Measurements from ENCODE around the gene TP53TG5. TPM values are rescaled to one million over a fixed set of nuclear protein-coding genes. Genes with fewer than 3 reads are reported as not detected.

The TP53TG5 gene
- polyA plus RNA-seq, 3 donors, result 1.0 to 1.6 (median 1.2) TPM

DNA sequence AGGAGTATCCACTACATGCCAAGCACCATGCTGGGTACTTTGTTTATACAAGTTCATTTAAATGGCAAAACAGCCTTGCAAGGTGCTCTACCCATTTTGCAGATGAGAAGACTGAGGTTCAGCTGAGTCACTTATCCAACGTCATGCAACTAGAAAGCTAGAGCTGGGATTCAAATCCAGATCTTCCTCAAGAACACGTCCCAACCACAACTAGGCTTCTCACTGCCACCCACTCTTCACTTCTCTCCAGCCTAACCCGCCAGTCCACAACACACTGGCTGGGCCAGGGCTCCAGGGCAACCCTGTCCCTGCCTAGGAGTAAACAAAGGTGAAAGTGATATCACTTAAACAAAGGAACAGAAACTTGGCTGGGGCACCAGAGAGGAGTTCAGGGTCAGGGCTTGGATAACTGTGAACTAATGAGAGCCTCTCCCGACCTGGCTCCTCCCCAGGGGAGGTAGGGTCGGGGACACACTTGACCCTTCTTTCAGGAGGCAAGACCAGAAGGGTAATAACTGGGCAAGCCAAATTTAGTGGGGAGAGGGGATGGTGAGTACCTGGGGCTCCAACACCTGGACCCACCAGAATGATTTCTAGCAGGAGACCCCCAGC, 37.8 kb downstream of the TP53TG5 start:
- DNase-seq (ENCODE audit: extremely low read depth in 1 of 11, low read depth in 9 of 11, low spot score in 4 of 11), result no peak

DNA sequence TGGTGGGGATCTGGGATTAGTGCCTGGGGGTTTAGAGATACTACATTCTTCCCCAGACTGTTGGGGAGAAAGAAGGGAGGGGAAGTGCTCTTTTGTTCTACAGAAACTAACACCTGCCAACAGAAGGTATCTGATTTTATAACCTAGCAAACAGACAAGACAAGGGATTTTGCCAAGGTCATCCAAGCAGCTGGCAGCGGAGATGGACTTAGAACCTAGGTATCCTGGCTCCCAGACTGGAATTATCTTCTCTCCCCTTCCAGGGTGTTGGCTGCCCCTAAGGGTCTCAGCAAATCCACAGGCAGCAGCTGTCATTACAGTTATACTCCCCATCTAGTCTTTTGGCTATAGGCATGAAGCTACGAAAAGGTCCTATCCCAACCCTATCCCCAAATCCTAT, 38.3 kb downstream of the TP53TG5 start:
- DNase-seq (ENCODE audit: extremely low read depth in 1 of 11, low read depth in 9 of 11, low spot score in 4 of 11), result no peak

DNA sequence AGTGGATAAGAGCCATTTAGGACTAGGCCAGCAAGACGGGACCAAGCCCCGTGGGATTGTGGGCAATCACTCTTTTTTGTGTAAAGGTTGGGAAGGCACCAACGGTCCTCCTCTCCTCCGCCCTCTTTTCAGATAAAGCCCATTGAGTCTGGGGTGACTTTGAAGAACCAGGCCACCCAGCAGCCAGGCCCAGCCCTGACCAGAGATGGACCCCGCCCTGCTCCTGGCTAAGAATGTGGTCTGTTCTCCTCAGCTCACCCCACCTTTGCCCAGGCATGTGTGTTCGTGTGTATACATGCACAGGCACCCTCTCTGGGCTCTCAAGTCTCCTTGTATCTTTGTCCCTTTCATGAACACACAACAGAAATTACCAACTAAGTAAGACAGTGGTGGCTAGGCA, 39.0 kb downstream of the TP53TG5 start:
- DNase-seq (ENCODE audit: extremely low read depth in 1 of 11, low read depth in 9 of 11, low spot score in 4 of 11), result no peak

DNA sequence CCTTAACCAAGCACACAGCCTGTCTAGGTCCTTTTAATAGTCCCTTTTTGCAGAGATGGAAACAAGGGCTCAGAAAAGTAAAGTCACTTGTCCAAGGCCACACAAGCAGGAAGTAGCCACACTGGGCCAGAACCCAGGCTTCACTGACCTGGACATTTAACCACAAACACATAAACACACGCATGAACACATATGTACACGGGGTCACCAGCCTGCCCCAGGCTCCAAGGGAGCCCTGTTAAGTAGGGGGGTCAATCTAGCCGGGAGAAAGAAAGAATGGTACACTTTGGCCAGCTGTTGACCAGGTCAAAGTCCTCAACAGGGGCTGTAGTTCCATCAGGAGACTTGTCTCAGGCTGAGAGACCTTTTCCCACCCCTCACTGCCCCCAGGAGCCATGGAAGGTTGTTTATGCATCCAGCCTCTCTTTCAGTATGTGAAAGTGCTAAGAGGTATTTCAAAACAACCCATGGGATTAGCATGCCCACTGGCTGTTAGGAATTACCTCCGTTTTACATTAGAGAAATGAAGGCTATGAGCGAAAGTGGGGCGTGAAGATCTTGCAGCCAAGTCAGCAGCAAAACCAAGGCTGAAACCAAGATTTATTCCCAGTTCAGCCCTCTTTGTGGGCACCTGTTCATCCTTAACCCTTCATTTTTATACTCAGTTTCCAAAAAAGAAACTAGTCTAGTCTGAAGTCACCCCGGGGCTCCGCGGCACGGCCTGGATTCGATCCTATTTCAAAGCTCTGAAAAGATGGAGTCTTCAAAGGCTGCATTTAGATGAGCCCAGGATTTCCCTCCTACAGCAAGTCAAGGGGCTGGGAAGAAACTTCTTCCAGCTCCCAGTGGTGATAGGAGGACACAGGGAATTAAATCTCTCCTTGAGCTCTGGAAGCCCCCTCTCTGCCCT, 39.7 kb downstream of the TP53TG5 start:
- DNase-seq (ENCODE audit: extremely low read depth in 1 of 11, low read depth in 9 of 11, low spot score in 4 of 11), result no peak

DNA sequence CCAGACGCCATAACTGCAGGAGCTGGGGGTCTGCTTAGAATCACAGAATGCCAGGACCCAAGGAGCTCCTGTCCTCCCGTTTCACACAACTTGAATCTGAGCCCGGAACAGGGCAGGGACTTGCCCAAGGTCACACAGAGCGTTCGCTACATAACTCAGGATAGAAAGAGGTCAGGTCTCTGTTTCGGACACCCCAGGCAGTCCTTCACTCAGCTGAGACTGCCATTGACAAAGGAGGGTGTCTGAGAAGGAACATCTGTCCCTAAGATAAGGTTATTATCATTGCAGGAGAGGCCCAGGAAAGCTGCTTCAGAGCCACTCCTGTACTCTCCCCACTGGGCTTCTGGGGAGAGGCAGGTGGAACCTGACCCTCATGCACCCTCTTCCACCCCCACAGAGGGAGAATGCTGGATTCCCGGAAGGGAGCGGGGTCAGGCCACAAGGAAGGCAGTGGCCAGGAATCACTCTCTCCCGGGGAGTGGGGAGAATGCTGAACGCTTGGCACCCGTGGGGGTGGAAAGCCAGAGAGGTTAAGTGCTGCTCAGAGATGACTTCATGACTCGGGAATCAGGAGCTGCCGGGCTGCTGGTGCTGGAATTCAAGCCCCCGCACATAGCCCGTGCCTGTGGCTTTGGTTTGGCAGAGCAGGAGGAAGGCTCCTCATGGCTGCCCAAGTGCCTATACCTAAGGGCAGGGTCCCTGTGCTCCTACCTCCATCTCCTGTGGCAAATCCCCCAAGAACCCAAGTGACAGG, 40.6 kb downstream of the TP53TG5 start:
- no peak for DNase-seq (ENCODE audit: extremely low read depth in 1 of 11, low read depth in 9 of 11, low spot score in 4 of 11)

DNA sequence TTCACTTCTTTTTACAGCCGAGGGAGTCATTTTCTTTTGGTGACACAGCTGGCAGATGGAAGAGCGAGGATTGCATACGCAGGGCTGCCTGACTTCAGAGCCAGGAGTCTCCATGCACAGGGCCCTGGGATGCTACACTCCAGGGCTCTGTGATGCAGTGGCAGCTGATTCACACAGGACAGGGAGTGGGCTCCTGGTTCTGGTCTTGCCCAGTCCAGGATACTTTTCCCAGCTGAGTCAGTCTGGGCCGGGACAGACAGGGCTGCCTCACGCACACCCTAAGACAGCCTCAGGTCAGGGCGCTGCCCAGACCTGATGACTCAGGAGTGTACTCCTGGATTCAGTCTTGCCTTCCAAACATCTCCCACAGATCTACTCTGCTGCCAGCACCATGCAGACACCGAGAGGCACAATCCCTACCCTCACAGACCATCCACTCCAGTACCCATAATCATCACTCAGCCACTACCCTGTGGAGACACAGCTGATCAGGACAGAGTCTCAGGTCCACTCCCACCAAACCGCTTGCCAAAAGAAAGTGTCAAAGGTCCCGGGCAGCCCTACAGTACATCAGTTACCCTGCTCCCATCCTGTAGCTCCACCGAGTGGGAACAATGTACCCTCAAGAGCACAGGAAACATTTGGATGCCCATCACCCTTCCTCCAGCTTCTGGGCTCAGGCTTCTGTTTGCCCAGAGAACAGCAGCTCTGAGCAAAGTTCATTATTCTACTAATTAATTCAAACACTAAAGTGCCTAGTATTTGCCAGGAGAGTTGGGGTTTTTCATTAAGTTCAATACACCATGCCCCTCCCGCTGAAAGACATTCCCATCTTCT, 41.4 kb downstream of the TP53TG5 start:
- DNase-seq (ENCODE audit: extremely low read depth in 1 of 11, low read depth in 9 of 11, low spot score in 4 of 11), result no peak

DNA sequence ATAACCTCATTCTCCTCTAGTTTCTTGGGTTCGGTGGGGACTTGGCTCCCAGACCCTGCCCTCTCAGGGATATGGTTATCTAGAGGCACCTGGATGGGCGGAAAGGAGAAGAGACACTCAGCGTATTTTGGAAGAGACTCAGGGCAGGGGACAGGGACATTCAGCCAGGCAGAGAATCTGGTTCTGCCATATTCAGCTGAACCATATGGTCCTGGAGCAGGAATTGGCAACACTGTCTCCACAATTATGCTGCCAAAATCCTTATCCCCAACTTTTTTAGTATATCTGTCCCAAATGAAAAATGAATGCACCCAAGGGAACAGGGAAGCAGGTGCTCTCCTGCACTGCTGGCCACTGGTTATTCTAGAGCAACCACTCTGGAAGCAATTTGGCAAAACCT, 47.6 kb downstream of the TP53TG5 start:
- no peak for DNase-seq (ENCODE audit: extremely low read depth in 1 of 11, low read depth in 9 of 11, low spot score in 4 of 11)

DNA sequence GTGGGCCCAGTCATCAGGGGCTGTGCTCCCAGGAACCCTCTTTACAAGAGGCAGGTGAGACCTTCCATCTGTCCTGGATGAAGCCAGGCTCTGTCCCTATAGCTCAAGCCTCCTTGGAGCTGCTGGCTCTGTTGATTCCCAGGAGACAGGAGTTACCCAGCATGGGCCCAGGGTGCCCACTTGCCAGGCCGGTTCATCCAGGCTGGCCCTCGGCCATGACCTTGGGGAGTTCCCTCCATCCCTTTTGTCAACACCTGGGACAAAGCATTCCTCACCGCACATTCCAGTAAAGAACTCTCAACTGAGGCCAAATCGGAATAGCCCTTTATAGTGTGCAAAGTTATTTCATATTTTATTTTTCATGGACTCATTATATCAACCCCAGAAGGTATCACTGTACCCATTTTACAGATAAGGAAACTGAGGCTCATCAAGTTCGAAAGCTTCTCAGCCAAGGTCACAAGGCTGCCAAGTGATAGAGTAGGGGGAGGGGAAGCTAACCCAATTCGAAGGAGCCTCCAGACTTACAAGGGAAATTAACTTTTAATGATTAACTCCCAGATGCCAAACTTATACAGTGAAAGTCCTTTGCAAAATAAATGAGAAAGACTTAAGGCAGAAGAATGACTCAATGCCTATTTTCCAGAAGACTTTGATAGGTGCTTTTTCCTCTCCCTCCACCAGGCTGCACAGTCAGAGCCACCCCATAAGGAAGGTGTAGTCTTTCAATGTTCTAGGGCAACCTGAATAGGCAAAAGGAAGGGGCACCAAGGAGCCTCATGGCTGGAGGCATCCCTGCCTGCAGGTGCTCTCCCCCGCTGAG, 48.4 kb downstream of the TP53TG5 start:
- no peak for DNase-seq (ENCODE audit: extremely low read depth in 1 of 11, low read depth in 9 of 11, low spot score in 4 of 11)

DNA sequence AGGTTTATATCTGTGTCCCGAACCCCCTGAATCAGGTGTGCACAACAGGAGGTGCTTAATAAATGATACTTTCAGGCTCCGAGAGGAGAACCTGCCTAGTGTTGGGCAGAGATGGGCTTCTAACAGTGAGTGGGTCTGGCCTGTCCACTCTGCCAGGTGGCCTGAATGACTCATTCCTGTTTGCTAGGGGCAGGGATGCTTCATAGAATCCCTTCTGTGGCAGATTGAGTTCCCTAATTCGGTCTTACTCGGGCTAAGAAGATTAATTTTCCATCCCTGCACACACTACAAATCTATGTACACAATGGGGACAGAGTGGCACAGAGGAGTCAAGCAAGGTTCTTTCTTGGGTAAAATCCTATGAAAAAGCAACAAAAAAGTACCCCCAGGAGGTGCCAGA, 49.7 kb downstream of the TP53TG5 start:
- no peak for DNase-seq (ENCODE audit: extremely low read depth in 1 of 11, low read depth in 9 of 11, low spot score in 4 of 11)

DNA sequence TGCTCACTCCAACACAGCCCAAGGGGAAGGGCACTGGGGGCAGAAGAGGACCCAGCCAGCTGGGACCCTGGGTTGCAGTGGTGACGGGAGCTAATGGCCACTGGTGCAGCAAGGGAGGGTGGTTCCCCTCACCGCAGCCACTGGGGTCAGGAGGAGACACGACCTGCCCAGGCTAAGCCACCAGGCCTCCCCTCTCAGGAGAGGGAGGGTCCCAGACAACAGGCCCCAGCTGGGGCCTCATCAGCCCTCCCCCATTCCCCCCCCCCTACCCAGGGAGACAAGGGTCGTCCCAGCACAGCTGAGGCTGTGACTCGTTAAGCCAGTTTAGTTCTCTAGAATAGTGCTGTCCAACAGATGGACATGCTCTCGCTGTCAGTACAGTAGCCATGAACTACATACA, 52.8 kb downstream of the TP53TG5 start:
- DNase-seq (ENCODE audit: extremely low read depth in 1 of 11, low read depth in 9 of 11, low spot score in 4 of 11), result no peak

DNA sequence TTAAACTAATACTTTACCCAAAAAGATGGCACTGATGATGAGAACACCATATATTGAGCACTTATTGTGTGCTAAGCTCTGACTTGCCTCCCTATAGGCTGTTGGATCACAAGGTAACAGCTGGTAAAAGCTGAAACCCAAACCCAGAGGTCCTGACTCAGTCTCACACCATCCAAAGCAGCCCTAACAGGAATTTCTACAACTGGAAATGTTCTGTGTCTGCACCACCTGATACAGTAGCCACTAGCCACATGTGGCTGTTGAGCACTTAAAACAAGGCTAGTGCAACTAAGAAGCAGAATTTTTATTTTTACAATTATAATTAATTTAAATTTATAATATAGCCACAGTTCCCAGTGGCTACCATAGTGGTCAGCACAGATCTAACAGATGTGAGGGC, 54.4 kb downstream of the TP53TG5 start:
- DNase-seq (ENCODE audit: extremely low read depth in 1 of 11, low read depth in 9 of 11, low spot score in 4 of 11), result no peak

DNA sequence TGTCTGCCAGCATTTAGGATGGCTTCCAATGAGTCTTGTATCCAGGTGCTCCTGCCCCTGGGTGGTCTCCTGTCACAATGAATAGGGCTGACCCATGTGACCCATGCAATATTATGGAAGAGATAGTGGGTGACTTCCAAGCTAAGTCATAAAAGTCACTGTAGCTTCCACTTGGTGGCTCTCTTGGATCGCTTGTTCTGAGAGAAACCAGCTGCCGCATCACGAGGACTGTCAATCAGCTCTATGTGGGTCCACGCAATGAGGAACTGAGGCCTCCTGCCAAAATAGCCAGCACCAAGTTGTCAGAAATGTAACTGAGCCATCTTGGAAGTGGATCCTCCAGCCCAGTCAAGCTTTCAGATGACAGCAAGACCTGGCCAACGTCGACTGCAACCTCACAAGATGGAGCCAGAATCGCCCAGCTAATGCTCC, 55.2 kb downstream of the TP53TG5 start:
- DNase-seq (ENCODE audit: extremely low read depth in 1 of 11, low read depth in 9 of 11, low spot score in 4 of 11), result no peak

Other genes starting within 250 kb of the TP53TG5 start
- not detected for gene PI3, start 203.4 kb downstream of the TP53TG5 start, polyA plus RNA-seq (ENCODE audit: insufficient read length in 3 of 3)
- not detected for gene SEMG1, start 171.3 kb downstream of the TP53TG5 start, polyA plus RNA-seq (ENCODE audit: insufficient read length in 3 of 3)
- gene SEMG2, start 157.0 kb downstream of the TP53TG5 start, polyA plus RNA-seq (ENCODE audit: insufficient read length in 3 of 3), result under 1 TPM in 1 of 3 donors, not detected in 2; 0.17 TPM
- gene SLPI, start 123.8 kb downstream of the TP53TG5 start, polyA plus RNA-seq (ENCODE audit: insufficient read length in 3 of 3), result 1 to 10 TPM in 1 of 3 donors, under 1 TPM in 1, not detected in 1; 0.34 to 1.3 TPM
- under 1 TPM in 1 of 3 donors, not detected in 2; 0.20 TPM for gene RBPJL, start 71.5 kb downstream of the TP53TG5 start, polyA plus RNA-seq (ENCODE audit: insufficient read length in 3 of 3)
- gene MATN4, start 70.0 kb downstream of the TP53TG5 start, polyA plus RNA-seq (ENCODE audit: insufficient read length in 3 of 3), result under 1 TPM; 0.17 to 0.55 (median 0.41) TPM
- 100 to 1,000 TPM; 130 to 177 (median 159) TPM for gene SDC4, start 29.9 kb downstream of the TP53TG5 start, polyA plus RNA-seq (ENCODE audit: insufficient read length in 3 of 3)
- 10 to 100 TPM; 32.5 to 34.1 (median 33.7) TPM for gene SYS1, start 15.2 kb downstream of the TP53TG5 start, polyA plus RNA-seq (ENCODE audit: insufficient read length in 3 of 3)
- 10 to 100 TPM; 22.2 to 24.7 (median 24.3) TPM for gene DBNDD2, start 30.0 kb upstream of the TP53TG5 start, polyA plus RNA-seq (ENCODE audit: insufficient read length in 3 of 3)
- gene PIGT, start 37.8 kb upstream of the TP53TG5 start, polyA plus RNA-seq (ENCODE audit: insufficient read length in 3 of 3), result 10 to 100 TPM; 74.4 to 98.7 (median 91.9) TPM
- 100 to 1,000 TPM; 123 to 249 (median 182) TPM for gene WFDC2, start 91.4 kb upstream of the TP53TG5 start, polyA plus RNA-seq (ENCODE audit: insufficient read length in 3 of 3)
- not detected for gene SPINT3, start 137.3 kb upstream of the TP53TG5 start, polyA plus RNA-seq (ENCODE audit: insufficient read length in 3 of 3)
- under 1 TPM in 1 of 3 donors, not detected in 2; 0.30 TPM for gene WFDC6, start 161.2 kb upstream of the TP53TG5 start, polyA plus RNA-seq (ENCODE audit: insufficient read length in 3 of 3)
- under 1 TPM; 0.16 to 0.39 (median 0.20) TPM for gene EPPIN, start 169.1 kb upstream of the TP53TG5 start, polyA plus RNA-seq (ENCODE audit: insufficient read length in 3 of 3)
- under 1 TPM in 1 of 3 donors, not detected in 2; 0.36 TPM for gene WFDC8, start 201.0 kb upstream of the TP53TG5 start, polyA plus RNA-seq (ENCODE audit: insufficient read length in 3 of 3)